ENCODE results near the gene RAPGEF3. TPM values are rescaled to one million over a fixed set of nuclear protein-coding genes. Genes with fewer than 3 reads are reported as not detected.
A peak's percentile ranks its signal among the peaks of the same experiment; 100 is the strongest.

The RAPGEF3 gene
- total and polyA plus RNA-seq, 2 of the 13 experiments (the other 11 are each of a cell fraction or from before 2014, with no cell fraction given), result 0.07 TPM

GRCh38 chr12:47773062-47773857, 14.6 kb upstream of the RAPGEF3 start, which contains the start of gene SLC48A1 (continued):
- TF ChIP-seq JUNB (CRISPR knock-in tag; IDR thresholded peaks at IDR 0.05; ENCODE audit: borderline replicate concordance), result no peak
- TF ChIP-seq KDM5A (IDR thresholded peaks at IDR 0.05; ENCODE audit: borderline replicate concordance, low read length), result no peak
- no peak for TF ChIP-seq GMEB1 (CRISPR knock-in tag; IDR thresholded peaks at IDR 0.05; ENCODE audit: borderline replicate concordance)
- no peak; the same call in 1 of the 2 replicates for TF ChIP-seq TEF (CRISPR knock-in tag; IDR thresholded peaks at IDR 0.05)
- TF ChIP-seq CREB1 (IDR thresholded peaks at IDR 0.05), result no peak
- TF ChIP-seq CREB1 (CRISPR knock-in tag; IDR thresholded peaks at IDR 0.05), result no peak
- no peak for TF ChIP-seq SUZ12 (IDR thresholded peaks at IDR 0.05; ENCODE audit: low read depth, low read length)
- no peak for TF ChIP-seq ZNF138 (CRISPR knock-in tag; IDR thresholded peaks at IDR 0.05; ENCODE audit: low read depth)
- TF ChIP-seq NCOA2 (CRISPR knock-in tag; IDR thresholded peaks at IDR 0.05), result no peak
- no peak for TF ChIP-seq ZNF101 (CRISPR knock-in tag; IDR thresholded peaks at IDR 0.05; ENCODE audit: borderline replicate concordance, low read depth)
- TF ChIP-seq ZNF326 (CRISPR knock-in tag; IDR thresholded peaks at IDR 0.05; ENCODE audit: borderline replicate concordance), result no peak
- no peak for TF ChIP-seq ZNF615 (CRISPR knock-in tag; IDR thresholded peaks at IDR 0.05; ENCODE audit: borderline replicate concordance)
- TF ChIP-seq PREB (CRISPR knock-in tag; IDR thresholded peaks at IDR 0.05), result no peak
- no peak for TF ChIP-seq AHDC1 (CRISPR knock-in tag; IDR thresholded peaks at IDR 0.05; ENCODE audit: borderline replicate concordance)
- no peak for TF ChIP-seq NR2F1 (CRISPR knock-in tag; IDR thresholded peaks at IDR 0.05)
- TF ChIP-seq CENPT (CRISPR knock-in tag; IDR thresholded peaks at IDR 0.05; ENCODE audit: low read depth), result no peak
- TF ChIP-seq XRCC5 (optimal IDR thresholded peaks at IDR 0.05; ENCODE audit: low read length), result peak; percentile 49
- no peak for TF ChIP-seq PAF1 (CRISPR knock-in tag; IDR thresholded peaks at IDR 0.05)
- TF ChIP-seq FOSL1 (CRISPR knock-in tag; IDR thresholded peaks at IDR 0.05; ENCODE audit: borderline replicate concordance), result no peak
- TF ChIP-seq NFYB (CRISPR knock-in tag; IDR thresholded peaks at IDR 0.05), result no peak
- TF ChIP-seq FIP1L1 (IDR thresholded peaks at IDR 0.05; ENCODE audit: borderline replicate concordance, insufficient read depth, low read depth, low read length), result no peak
